Stomach (tissue), 9 donors: Measurements from ENCODE around the gene HDAC11. TPM values are rescaled to one million over a fixed set of nuclear protein-coding genes. Genes with fewer than 3 reads are reported as not detected.

Experiments used
- DNase-seq, 2 donors: peaks; one replicate each; pipeline versions ENCODE4 v3.0.0 to v3.0.0-alpha.2; 2013 to 2019
- H3K27ac ChIP-seq, 5 donors: fragments of 200-600 bp in 4 of 5; sonication (generic) in 4 of 5; one replicate each; pipeline ENCODE4 v1.5.1; 2013 to 2019; ENCODE audit warnings: mild to moderate bottlenecking in 1 of 5, moderate library complexity in 1 of 5
- H3K27me3 ChIP-seq, 3 donors: fragments of 200-600 bp; sonication (generic); one replicate each; pipeline ENCODE4 v1.5.1; 2017 to 2019; ENCODE audit warnings: mixed run types in 1 of 3
- H3K36me3 ChIP-seq, 4 donors: fragments of 200-600 bp; sonication (generic); 1 replicate in 3 of 4; 2 replicates in 1 of 4; pipeline ENCODE4 v1.5.1; 2016 to 2019
- H3K4me1 ChIP-seq, 4 donors: fragments of 200-600 bp; sonication (generic); one replicate each; pipeline ENCODE4 v1.5.1; 2016 to 2019
- H3K4me3 ChIP-seq, 4 donors: fragments of 200-600 bp; sonication (generic) in 3 of 4; one replicate each; pipeline ENCODE4 v1.5.1; 2016 to 2019; ENCODE audit warnings: mild to moderate bottlenecking in 1 of 4
- H3K9me3 ChIP-seq, 4 donors: fragments of 200-600 bp; sonication (generic); one replicate each; pipeline ENCODE4 v1.5.1; 2016 to 2019
- CTCF ChIP-seq, 7 experiments: fragments of 450-650 bp in 4 of 7; fragments of 200-600 bp in 3 of 7; sonication (generic) in 3 of 7; IDR thresholded peaks; one replicate each; pipeline ENCODE4 v1.5.1; 2016 to 2019; ENCODE audit warnings: antibody characterized with exemption in 7 of 7, control low read depth in 2 of 7, mild to moderate bottlenecking in 1 of 7
- EP300 ChIP-seq: sonication (generic); formaldehyde crosslinking; IDR thresholded peaks from one replicate; pipeline ENCODE4 v1.6.1; 2017; ENCODE audit warnings: antibody characterized with exemption
- POLR2A ChIP-seq, 4 donors: fragments of 450-650 bp; IDR thresholded peaks; one replicate each; pipeline ENCODE4 v1.6.1; 2016; ENCODE audit warnings: antibody characterized with exemption in 4 of 4, control low read depth in 2 of 4, mild to moderate bottlenecking in 1 of 4, moderate library complexity in 1 of 4
- POLR2AphosphoS5 ChIP-seq, 3 donors: sonication (generic); formaldehyde crosslinking; IDR thresholded peaks; one replicate each; pipeline ENCODE4 v1.6.1; 2016; ENCODE audit warnings: antibody characterized with exemption in 3 of 3
- WGBS, 5 donors: extraction: QIAGEN DNeasy Blood & Tissue Kit in 3 of 5; methylation state at CpG; one replicate each; pipeline versions ENCODE4 v1.1.5 to v1.1.7; 2013 to 2018; 5-methylcytosine and 5-hydroxymethylcytosine counted together
- intact Hi-C: fragments of 100-400 bp; cut with DNase I; formaldehyde crosslinking; loops from one replicate; pipeline ENCODE4 v1.15.1; 2023; ENCODE audit warnings: low total_unique reads
- polyA plus RNA-seq, 3 donors: library from polyadenylated mRNA; stranded (reverse); fragments of 200-250 nt; gene quantifications; one replicate each; pipeline ENCODE4 v1.2.3, GENCODE V29; 2013
- total RNA-seq, 5 donors: library from RNA; depleted of rRNA; stranded (reverse); fragments of >200 nt; gene quantifications; one replicate each; pipeline versions ENCODE4 v1.1.0 to v1.2.3, GENCODE V29; 2014 to 2016
- donor health status: healthy with polysubstance abuse.
- donor health status: Bipolar disorder and iron deficiency.
- donor health status: healthy.

Gene HDAC11
- total and polyA plus RNA-seq, 8 donors = 4.9 to 16.6 (median 15.4) TPM; not detected in 1

- Histone ChIP-seq H3K4me1 (peaks cover 3 to 6% (median 4%) of the 10 kb centered on the region in 4 donors), H3K27me3 (peaks cover 0 to 24% (median 0%) of the 10 kb centered on the region in 3 donors), H3K27ac (no peak overlapping the region), H3K36me3 (no peaks in the 10 kb centered on the region), H3K4me3 (no peak overlapping the region), H3K9me3 (no peaks in the 10 kb centered on the region)
- no peak for DNase-seq
- TF ChIP-seq POLR2A (IDR thresholded peaks at IDR 0.05) (no peak), EP300 (no peak), POLR2AphosphoS5 (IDR thresholded peaks at IDR 0.05) (no peak), CTCF (IDR thresholded peaks at IDR 0.05) (no peak)
- whole genome bisulfite sequencing, 5 donors = 35 to 61% (median 41%) methylated on average over 12 of the region's 12 CpGs
- intact Hi-C loops = no loop called here
Measured at GRCh38 chr3:13474021-13474420, 6.1 kb upstream of the HDAC11 start.

- H3K36me3 ChIP-seq = no peaks in the 10 kb centered on the region
- TF ChIP-seq CTCF (IDR thresholded peaks at IDR 0.05) = no peak
- no peak for TF ChIP-seq POLR2AphosphoS5 (IDR thresholded peaks at IDR 0.05)
- no peak for TF ChIP-seq EP300
- TF ChIP-seq POLR2A (IDR thresholded peaks at IDR 0.05) = no peak
- H3K9me3 ChIP-seq = no peaks in the 10 kb centered on the region
- H3K27ac ChIP-seq = no peak overlapping the region
- peaks cover 7 to 10% (median 9%) of the 10 kb centered on the region in 4 donors for H3K4me1 ChIP-seq
- H3K27me3 ChIP-seq = peaks cover 0 to 24% (median 0%) of the 10 kb centered on the region in 3 donors
- intact Hi-C loops = no loop called here
- DNase-seq = no peak
- no peak overlapping the region for H3K4me3 ChIP-seq
- 78 to 85% (median 81%) methylated on average over 10 of the region's 10 CpGs for WGBS, 5 donors
Measured at GRCh38 chr3:13474776-13475303, 5.3 kb upstream of the HDAC11 start.

- DNase-seq = no peak
Measured at GRCh38 chr3:13475871-13476590, 4.1 kb upstream of the HDAC11 start.

GRCh38 chr3:13477943-13478342 lies 2.2 kb upstream of the HDAC11 start:
- peaks cover 0 to 19% (median 0%) of the 10 kb centered on the region in 3 donors for H3K27me3 ChIP-seq
- TF ChIP-seq CTCF (IDR thresholded peaks at IDR 0.05) = no peak
- no peak for TF ChIP-seq POLR2A (IDR thresholded peaks at IDR 0.05)
- no peak for TF ChIP-seq POLR2AphosphoS5 (IDR thresholded peaks at IDR 0.05)
- intact Hi-C loops = no loop called here
- H3K27ac ChIP-seq = no peak overlapping the region
- no peak for DNase-seq
- peaks cover 13 to 27% (median 21%) of the 10 kb centered on the region in 4 donors for H3K4me1 ChIP-seq
- H3K36me3 ChIP-seq = peaks cover 0 to 6% (median 0%) of the 10 kb centered on the region in 4 donors
- 66 to 81% (median 75%) methylated on average over 6 of the region's 6 CpGs for WGBS, 5 donors
- H3K4me3 ChIP-seq = no peak overlapping the region
- no peaks in the 10 kb centered on the region for H3K9me3 ChIP-seq

More at GRCh38 chr3:13475871-13476590, 4.1 kb upstream of the HDAC11 start:
- Histone ChIP-seq H3K4me1 (peaks cover 12 to 18% (median 15%) of the 10 kb centered on the region in 4 donors), H3K27me3 (peaks cover 0 to 24% (median 0%) of the 10 kb centered on the region in 3 donors), H3K4me3 (no peak overlapping the region), H3K36me3 (no peaks in the 10 kb centered on the region), H3K9me3 (no peaks in the 10 kb centered on the region), H3K27ac (no peak overlapping the region)
- no peak for TF ChIP-seq EP300
- TF ChIP-seq POLR2A (IDR thresholded peaks at IDR 0.05) = no peak
- TF ChIP-seq POLR2AphosphoS5 (IDR thresholded peaks at IDR 0.05) = no peak
- no peak for TF ChIP-seq CTCF (IDR thresholded peaks at IDR 0.05)
- intact Hi-C loops = no loop called here
- 47 to 69% (median 55%) methylated on average over 6 to 7 of the region's 7 CpGs for WGBS, 5 donors
